COLO668 (cell line): ENCODE results near the gene TNS1.
"Not testable (repeated sequence)": the region's sequence is repeated elsewhere in the genome, so short reads cannot be mapped to it uniquely, and the experiment has no call there.

Experiments
- DNase-seq: peaks from one replicate; lab custom pipeline; 2025; ENCODE audit not compliant: unreplicated experiment; lab: John Stamatoyannopoulos, UW

The TNS1 gene

GRCh38 chr2:217822296-217823252 lies 180.2 kb downstream of the TNS1 start:
- DNase-seq: no peak

GRCh38 chr2:217821536-217822147 lies 181.2 kb downstream of the TNS1 start:
- DNase-seq: no peak

- DNase-seq: no peak
Observed at GRCh38 chr2:217820904-217821303, 181.9 kb downstream of the TNS1 start.

GRCh38 chr2:217820091-217820819 lies 182.5 kb downstream of the TNS1 start:
- no peak for DNase-seq

- no peak for DNase-seq
Observed at GRCh38 chr2:217818293-217818850, 184.4 kb downstream of the TNS1 start.

- no peak for DNase-seq
Observed at GRCh38 chr2:217817466-217818292, 185.1 kb downstream of the TNS1 start.

GRCh38 chr2:217816396-217816869 lies 186.4 kb downstream of the TNS1 start:
- no peak for DNase-seq

GRCh38 chr2:217813828-217814227 lies 189.0 kb downstream of the TNS1 start:
- no peak for DNase-seq

- no peak for DNase-seq
Observed at GRCh38 chr2:217812170-217812569, 190.6 kb downstream of the TNS1 start.

GRCh38 chr2:217810260-217810659 lies 192.5 kb downstream of the TNS1 start:
- no peak for DNase-seq

GRCh38 chr2:217809736-217810135 lies 193.1 kb downstream of the TNS1 start:
- DNase-seq: no peak

- DNase-seq: not testable (repeated sequence)
Observed at GRCh38 chr2:217808967-217809366, 193.8 kb downstream of the TNS1 start.

GRCh38 chr2:217808326-217808725 lies 194.5 kb downstream of the TNS1 start:
- DNase-seq: no peak

GRCh38 chr2:217807753-217808152 lies 195.0 kb downstream of the TNS1 start:
- DNase-seq: no peak

- DNase-seq: no peak
Observed at GRCh38 chr2:217807025-217807424, 195.8 kb downstream of the TNS1 start.

- DNase-seq: no peak
Observed at GRCh38 chr2:217806482-217806765, 196.4 kb downstream of the TNS1 start.

GRCh38 chr2:217805668-217806481 lies 196.9 kb downstream of the TNS1 start:
- no peak for DNase-seq

- DNase-seq: no peak
Observed at GRCh38 chr2:217804791-217805667, 197.8 kb downstream of the TNS1 start.

GRCh38 chr2:217804338-217804737 lies 198.5 kb downstream of the TNS1 start:
- DNase-seq: no peak
